HFFc6 (cell line): ENCODE results near the gene ZNF777. TPM values are rescaled to one million over a fixed set of nuclear protein-coding genes. Genes with fewer than 3 reads are reported as not detected.
"Not testable (repeated sequence)": the region's sequence is repeated elsewhere in the genome, so short reads cannot be mapped to it uniquely, and the experiment has no call there.

Source experiments
- DNase-seq: peaks from one replicate; pipeline ENCODE4 v3.0.0-alpha.2; 2018
- H3K27ac Mint-ChIP-seq: 2 replicates; pipeline ENCODE4 v1.8.0; 2020; ENCODE audit warnings: mild to moderate bottlenecking, mixed read lengths
- H3K27me3 Mint-ChIP-seq: 2 replicates; pipeline ENCODE4 v1.8.0; 2021; ENCODE audit warnings: mild to moderate bottlenecking, moderate library complexity, mixed read lengths; ENCODE audit not compliant: insufficient read depth
- H3K36me3 Mint-ChIP-seq: 2 replicates; pipeline ENCODE4 v1.8.0; 2021; ENCODE audit warnings: low read depth, mixed read lengths
- H3K4me1 Mint-ChIP-seq: 2 replicates; pipeline ENCODE4 v1.8.0; 2020; ENCODE audit warnings: low read depth, mixed read lengths
- H3K4me3 Mint-ChIP-seq: 2 replicates; pipeline ENCODE4 v1.8.0; 2020; ENCODE audit warnings: mild to moderate bottlenecking, moderate library complexity, mixed read lengths
- H3K9me3 Mint-ChIP-seq: 2 replicates; pipeline ENCODE4 v1.8.0; 2020; ENCODE audit warnings: mild to moderate bottlenecking, mixed read lengths
- total RNA-seq, 6 experiments: library from RNA; stranded (reverse); fragmentation: NEBNext Ultra II Directional; extraction: Animal tissue kit (Norgen Biotek cat#: 25700); gene quantifications; 2 replicates in 1 of 6; 3 replicates in 5 of 6; pipeline ENCODE4 v1.2.3, GENCODE V29; 2021
- TF ChIP-seq, protein P1 (sequence below): fragments of 200-600 bp; sonication (generic); IDR thresholded peaks from 2 replicates; pipeline ENCODE4 v1.5.0; 2021; ENCODE audit warnings: antibody characterized with exemption, mild to moderate bottlenecking

Gene ZNF777
- total RNA-seq, 6 experiments from 2014 or later: 13.6 to 16.7 (median 15.2) TPM

- Mint-ChIP-seq H3K36me3 (peaks cover 24% of the 10 kb centered on the region; the same call in 1 of the 2 replicates), H3K27ac (no peak overlapping the region)
These were observed 11.9 kb downstream of the ZNF777 start for GRCh38 chr7:149448961-149449360.

DNA sequence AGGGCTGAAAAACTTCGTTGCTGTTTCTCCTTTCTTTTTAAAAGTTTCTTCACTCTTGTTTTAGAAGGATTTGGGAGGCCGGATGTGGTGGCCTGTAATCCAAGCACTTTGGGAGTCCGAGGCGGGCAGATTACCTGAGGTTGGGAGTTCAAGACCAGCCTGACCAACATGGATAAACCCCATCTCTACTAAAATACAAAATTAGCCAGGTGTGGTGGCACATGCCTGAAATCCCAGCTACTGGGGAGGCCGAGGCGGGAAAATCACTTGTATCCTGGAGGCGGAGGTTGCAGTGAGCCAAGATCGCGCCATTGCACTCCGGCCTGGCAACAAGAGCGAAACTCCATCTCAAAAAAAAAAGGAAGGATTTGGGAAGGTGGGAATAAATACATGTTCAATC, 14.8 kb downstream of the ZNF777 start:
- H3K36me3 Mint-ChIP-seq: peaks cover 25% of the 10 kb centered on the region; the same call in 1 of the 2 replicates
- H3K27me3 Mint-ChIP-seq, H3K4me1 Mint-ChIP-seq, H3K9me3 Mint-ChIP-seq, DNase-seq, H3K4me3 Mint-ChIP-seq, H3K27ac Mint-ChIP-seq: not testable (repeated sequence)

More at GRCh38 chr7:149448961-149449360, 11.9 kb downstream of the ZNF777 start:
- Mint-ChIP-seq H3K9me3 (no peaks in the 10 kb centered on the region), H3K4me3 (no peak overlapping the region), H3K27me3 (no peaks in the 10 kb centered on the region; the same call in 1 of the 2 replicates), H3K4me1 (no peaks in the 10 kb centered on the region)
- DNase-seq: no peak
- TF ChIP-seq, protein P1, sequence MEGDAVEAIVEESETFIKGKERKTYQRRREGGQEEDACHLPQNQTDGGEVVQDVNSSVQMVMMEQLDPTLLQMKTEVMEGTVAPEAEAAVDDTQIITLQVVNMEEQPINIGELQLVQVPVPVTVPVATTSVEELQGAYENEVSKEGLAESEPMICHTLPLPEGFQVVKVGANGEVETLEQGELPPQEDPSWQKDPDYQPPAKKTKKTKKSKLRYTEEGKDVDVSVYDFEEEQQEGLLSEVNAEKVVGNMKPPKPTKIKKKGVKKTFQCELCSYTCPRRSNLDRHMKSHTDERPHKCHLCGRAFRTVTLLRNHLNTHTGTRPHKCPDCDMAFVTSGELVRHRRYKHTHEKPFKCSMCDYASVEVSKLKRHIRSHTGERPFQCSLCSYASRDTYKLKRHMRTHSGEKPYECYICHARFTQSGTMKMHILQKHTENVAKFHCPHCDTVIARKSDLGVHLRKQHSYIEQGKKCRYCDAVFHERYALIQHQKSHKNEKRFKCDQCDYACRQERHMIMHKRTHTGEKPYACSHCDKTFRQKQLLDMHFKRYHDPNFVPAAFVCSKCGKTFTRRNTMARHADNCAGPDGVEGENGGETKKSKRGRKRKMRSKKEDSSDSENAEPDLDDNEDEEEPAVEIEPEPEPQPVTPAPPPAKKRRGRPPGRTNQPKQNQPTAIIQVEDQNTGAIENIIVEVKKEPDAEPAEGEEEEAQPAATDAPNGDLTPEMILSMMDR: no peak

- no peaks in the 10 kb centered on the region for H3K9me3 Mint-ChIP-seq
- no peak overlapping the region for H3K27ac Mint-ChIP-seq
- no peak for DNase-seq
- peaks cover 15% of the 10 kb centered on the region; the same call in 1 of the 2 replicates for H3K36me3 Mint-ChIP-seq
- TF ChIP-seq, protein P1: no peak
- no peaks in the 10 kb centered on the region; the same call in 1 of the 2 replicates for H3K27me3 Mint-ChIP-seq
- no peaks in the 10 kb centered on the region for H3K4me1 Mint-ChIP-seq
- no peak overlapping the region for H3K4me3 Mint-ChIP-seq
These were observed 16.6 kb downstream of the ZNF777 start for GRCh38 chr7:149444287-149444686.

DNA sequence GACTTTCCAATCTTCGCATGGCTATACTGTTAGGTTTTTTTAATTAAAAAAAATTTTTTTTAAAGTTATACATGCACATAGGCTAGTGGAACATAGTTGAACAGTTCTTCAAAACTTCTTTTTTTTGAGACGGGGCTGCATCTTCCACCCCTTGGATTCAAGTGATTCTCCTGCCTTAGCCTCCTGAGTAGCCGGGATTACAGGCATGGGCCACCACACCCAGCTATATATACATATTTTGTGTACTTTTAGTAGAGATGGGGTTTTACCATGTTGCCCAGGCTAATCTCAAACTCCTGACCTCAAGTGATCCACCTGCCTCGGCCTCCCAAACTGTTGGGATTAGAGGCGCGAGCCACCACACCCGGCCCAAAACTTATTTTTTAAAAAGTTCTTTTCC, 17.3 kb downstream of the ZNF777 start:
- DNase-seq: no peak
- Mint-ChIP-seq H3K4me1 (no peaks in the 10 kb centered on the region), H3K36me3 (peaks cover 15% of the 10 kb centered on the region; the same call in 1 of the 2 replicates), H3K4me3 (no peak overlapping the region), H3K9me3 (no peaks in the 10 kb centered on the region), H3K27me3 (no peaks in the 10 kb centered on the region; the same call in 1 of the 2 replicates), H3K27ac (no peak overlapping the region)
- TF ChIP-seq, protein P1: no peak

GRCh38 chr7:149442924-149443323, 17.9 kb downstream of the ZNF777 start:
- H3K27ac Mint-ChIP-seq: no peak overlapping the region
- peaks cover 15% of the 10 kb centered on the region; the same call in 1 of the 2 replicates for H3K36me3 Mint-ChIP-seq
- no peak for DNase-seq
- no peaks in the 10 kb centered on the region for H3K4me1 Mint-ChIP-seq
- H3K4me3 Mint-ChIP-seq: no peak overlapping the region
- H3K9me3 Mint-ChIP-seq: no peaks in the 10 kb centered on the region
- TF ChIP-seq, protein P1: no peak
- H3K27me3 Mint-ChIP-seq: no peaks in the 10 kb centered on the region; the same call in 1 of the 2 replicates

DNA sequence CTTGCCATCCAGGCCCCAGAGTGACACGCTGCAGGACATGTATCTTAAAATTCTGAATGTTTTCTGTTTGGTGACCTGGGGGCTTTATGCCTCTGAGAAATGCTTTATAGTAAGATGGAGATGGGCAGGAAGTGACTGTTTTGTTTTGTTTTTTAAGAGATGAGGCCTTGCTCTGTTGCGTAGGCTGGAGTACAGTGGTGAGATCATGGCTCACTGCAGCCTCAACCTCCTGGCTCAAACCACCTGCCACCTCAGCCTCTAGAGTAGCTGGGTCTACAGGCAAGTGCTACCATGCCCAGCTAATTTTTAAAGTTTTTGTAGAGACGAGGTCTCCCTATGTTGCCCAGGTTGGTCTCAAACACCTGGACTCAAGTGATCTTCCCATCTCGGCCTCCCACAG, 20.6 kb downstream of the ZNF777 start:
- H3K27me3 Mint-ChIP-seq: no peaks in the 10 kb centered on the region; the same call in 1 of the 2 replicates
- no peak overlapping the region for H3K4me3 Mint-ChIP-seq
- DNase-seq: no peak
- H3K27ac Mint-ChIP-seq: no peak overlapping the region
- peaks cover 28% of the 10 kb centered on the region for H3K36me3 Mint-ChIP-seq
- H3K9me3 Mint-ChIP-seq: no peaks in the 10 kb centered on the region
- TF ChIP-seq, protein P1: no peak
- H3K4me1 Mint-ChIP-seq: 0 out of 2 replicates have a peak, but pooled peaks cover 6% of the 10 kb centered on the region
